ENCODE data around the gene CD28.
A peak's percentile ranks its signal among the peaks of the same experiment; 100 is the strongest.
"Not testable (repeated sequence)": the region's sequence is repeated elsewhere in the genome, so short reads cannot be mapped to it uniquely, and the experiment has no call there.

The CD28 gene

DNA sequence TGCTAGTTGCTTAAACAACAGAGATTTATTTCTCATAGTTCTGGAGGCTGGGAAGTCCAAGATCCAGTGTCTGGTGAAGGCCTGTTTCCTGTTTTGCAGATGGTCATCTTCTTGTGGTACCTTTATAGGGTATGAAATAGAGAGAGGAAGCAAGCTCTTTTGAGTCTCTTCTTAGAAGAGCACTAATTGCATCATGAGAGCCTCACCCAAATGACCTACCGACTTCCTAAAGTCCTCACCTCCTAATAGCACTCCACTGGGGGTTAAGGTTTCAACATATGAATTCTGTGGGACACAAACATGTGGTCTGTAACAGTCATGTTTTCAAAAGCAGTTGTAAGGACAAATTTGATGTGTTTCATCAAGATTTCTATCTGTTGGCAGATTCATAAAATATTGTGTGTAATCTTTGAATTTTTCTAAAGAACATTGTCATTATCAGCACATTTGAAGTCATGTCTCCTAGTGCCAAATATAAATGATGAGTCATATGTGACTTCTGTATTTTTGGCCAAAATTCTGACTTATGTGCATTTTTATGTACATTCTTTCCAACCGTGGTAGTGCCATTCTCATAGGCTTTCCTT is 45.3 kb downstream of the CD28 start:
- no peak for DNase-seq

DNA sequence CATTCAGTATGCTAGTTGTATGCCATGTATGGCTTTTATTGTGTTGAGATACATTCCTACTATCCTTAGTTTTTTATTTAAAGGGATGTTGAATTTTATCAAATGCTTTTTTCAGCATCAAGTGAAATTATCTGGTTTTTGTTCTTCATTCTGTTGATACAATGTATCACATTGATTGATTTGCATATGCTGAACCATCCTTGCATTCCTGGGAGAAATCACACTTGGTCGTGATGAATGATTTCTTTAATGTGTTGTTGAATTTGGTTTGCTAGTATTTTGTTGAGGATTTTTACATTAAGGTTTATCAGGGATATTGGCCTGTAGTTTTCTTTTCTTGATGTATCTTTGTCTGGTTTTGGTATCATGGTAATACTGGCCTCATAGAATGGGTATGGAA is 49.7 kb downstream of the CD28 start:
- DNase-seq = no peak

- DNase-seq = peak; percentile 59
Observed at GRCh38 chr2:203758841-203759689, 52.6 kb downstream of the CD28 start.

GRCh38 chr2:203759690-203760365 is 53.4 kb downstream of the CD28 start:
- peak; percentile 62 for DNase-seq

DNA sequence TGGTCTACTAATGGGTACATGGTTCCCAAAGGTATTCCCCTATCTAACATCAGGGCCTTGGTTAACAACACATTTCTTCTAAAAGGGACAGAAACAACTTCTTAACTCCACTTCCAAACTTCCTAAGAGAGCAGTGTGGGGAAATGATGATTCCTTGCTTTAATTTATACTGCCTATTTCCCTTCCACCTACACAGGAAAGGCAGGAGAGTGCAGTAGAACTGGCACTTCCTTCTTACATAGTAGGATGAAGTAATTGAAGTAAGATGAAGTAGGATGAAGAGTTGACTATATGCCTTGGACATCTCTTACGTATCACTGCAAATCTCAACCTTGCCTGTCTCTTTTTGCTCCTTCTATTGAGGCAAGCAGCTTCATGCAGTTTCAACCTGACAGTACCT is 54.7 kb downstream of the CD28 start:
- no peak for DNase-seq

DNA sequence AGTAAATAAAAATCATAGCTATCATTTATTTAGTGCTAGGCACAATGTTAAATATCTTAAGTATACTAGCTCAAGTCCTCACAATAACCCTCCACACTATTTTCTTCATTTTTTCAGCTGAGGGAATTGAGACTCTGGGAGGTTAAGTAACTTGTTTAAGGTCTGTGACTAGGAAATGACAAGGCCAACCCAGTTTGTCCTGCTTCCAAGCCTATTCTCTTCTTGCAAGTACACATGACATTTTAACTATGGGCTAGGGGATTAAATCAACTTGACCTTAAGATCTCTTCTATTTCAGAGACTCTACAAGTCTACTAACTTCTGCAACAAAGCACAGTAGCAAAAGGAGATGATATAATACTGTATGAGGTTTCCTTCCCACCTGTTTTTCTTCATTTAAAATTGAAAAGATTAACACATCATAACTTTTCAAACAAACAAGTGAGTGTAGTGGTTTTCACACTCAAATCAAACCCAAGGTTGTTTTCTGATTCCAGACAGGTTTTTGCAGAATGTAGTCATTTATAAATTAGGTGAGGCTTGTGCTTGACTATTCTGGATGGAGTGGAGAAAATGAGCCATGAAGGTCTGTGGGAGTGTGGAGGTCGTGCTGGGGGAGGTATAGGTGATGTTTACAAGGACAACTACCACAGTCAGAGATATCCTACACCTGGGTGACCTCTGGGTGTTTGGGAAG is 57.0 kb downstream of the CD28 start:
- no peak for DNase-seq

GRCh38 chr2:203763938-203764664 is 57.7 kb downstream of the CD28 start:
- no peak for DNase-seq

- DNase-seq = no peak
Observed at GRCh38 chr2:203772456-203773165, 66.2 kb downstream of the CD28 start.

DNA sequence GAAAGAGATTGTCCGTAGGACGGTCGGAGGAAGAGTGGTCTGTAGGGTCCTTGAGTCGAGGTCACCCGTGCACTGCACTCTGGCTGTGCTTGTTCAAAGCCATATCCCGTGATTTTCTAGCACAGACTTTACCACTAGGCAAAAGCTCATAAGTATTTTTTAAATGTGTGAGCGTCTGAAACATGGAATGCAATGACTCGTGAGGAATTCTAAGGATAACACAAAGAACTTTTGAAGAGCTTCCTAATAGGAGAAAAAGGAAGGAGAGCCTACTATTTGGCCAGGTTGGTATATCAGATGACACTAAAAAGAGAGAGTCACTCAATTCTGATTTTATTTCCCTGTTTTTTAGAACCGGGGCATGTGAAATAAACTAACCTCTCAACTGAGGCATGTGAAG is 68.3 kb downstream of the CD28 start:
- no peak for DNase-seq

GRCh38 chr2:203775684-203776083 is 69.2 kb downstream of the CD28 start:
- no peak for DNase-seq

DNA sequence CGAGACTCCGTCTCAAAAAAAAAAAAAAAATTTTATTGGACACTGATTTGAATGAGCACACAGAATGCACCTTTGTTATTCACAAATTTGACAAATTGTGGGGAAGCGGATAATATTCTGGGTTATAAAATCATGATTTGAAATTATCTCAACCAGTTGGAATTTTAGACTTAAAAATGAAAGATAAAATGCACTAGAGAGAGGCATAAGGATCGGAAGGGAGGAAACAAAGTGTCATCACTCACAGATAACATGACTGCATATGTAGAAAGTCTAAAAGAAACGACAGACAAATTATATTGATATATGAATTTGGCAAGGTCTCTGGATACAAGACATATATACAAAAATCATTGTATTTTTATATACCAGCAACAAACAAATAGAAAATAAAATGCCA is 70.6 kb downstream of the CD28 start:
- DNase-seq = peak; percentile 49

GRCh38 chr2:203779477-203780073 is 73.1 kb downstream of the CD28 start:
- DNase-seq = not testable (repeated sequence)

DNA sequence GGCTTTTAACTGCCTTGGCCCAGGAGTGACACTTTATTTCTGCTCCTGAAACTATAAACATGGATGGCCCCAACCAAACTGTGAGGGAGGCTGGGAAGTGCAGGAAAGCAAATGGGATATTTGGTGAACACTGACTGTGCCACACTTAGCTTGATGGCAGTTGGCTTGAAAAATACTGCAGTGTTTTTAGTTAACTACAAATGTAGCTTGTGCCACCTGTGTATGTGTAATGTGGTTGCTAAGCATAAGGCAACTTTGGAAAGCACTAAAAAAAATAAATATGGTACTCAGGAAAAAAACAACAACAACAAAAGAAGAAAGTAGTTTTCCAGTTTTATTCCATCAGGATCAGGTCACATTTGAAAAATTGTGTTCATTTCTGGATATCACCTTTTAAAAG is 73.8 kb downstream of the CD28 start:
- no peak for DNase-seq

- DNase-seq = no peak
Observed at GRCh38 chr2:203781151-203781550, 74.7 kb downstream of the CD28 start.

GRCh38 chr2:203782262-203782976 is 76.0 kb downstream of the CD28 start:
- peak; percentile 81 for DNase-seq

GRCh38 chr2:203783496-203784203 is 77.2 kb downstream of the CD28 start:
- DNase-seq = no peak

DNA sequence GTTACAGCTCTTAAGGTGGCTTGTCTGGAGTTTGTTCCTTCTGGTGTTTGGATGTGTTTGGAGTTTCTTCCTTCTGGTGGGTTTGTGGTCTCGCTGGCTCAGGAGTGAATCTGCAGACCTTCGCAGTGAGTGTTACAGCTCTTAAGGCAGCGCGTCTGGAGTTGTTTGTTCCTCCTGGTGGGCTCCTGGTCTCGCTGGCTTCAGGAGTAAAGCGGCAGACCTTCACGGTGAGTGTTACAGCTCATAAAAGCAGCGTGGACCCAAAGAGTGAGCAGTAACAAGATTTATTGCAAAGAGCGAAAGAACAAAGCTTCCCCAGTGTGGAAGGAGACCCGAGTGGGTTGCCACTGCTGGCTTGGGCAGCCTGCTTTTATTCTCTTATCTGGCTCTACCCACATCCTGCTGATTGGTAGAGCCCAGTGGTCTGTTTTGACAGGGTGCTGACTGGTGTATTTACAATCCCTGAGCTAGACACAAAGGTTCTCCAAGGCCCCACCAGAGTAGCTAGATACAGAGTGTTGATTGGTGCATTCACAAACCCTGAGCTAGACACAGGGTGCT is 78.4 kb downstream of the CD28 start:
- not testable (repeated sequence) for DNase-seq

DNA sequence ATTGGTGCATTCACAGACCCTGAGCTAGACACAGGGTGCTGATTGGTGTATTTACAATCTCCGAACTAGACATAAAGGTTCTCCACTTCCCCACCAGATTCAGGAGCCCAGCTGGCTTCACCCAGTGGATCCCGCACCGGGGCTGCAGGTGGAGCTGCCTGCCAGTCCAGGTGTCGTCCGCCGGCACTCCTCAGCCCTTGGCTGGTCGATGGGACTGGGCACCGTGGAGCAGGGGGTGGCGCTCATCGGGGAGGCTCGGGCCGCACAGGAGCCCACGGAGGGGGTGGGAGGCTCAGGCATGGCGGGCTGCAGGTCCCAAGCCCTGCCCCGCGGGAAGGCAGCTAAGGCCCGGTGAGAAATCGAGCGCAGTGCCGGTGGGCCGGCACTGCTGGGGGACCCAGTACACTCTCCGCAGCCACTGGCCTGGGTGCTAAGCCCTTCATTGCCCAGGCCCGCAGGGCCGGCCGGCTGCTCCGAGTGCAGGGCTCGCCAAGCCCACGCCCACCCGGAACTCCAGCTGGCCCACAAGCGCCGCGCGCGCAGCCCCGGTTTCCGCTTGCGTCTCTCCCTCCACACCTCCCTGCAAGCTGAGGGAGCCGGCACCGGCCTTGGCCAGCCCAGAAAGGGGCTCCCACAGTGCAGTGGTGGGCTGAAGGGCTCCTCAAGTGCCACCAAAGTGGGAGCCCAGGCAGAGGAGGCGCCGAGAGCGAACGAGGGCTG is 79.1 kb downstream of the CD28 start:
- not testable (repeated sequence) for DNase-seq
